ENCODE results near the gene AGL.

GRCh38 chr1:99956755-99957154 is 106.6 kb downstream of the AGL start:
- no peak for TF ChIP-seq POLR2A (IDR thresholded peaks at IDR 0.05; ENCODE audit: low read length)
- no peak for TF ChIP-seq GATA1 (IDR thresholded peaks at IDR 0.05; ENCODE audit: low read depth, low read length)
